NCI-H1694 treated with DMSO at 0.1 percent for 48 hours (cell line): ENCODE measurements around the gene KMT2E.

Experiments used
- DNase-seq: peaks from one replicate; lab custom pipeline; 2025; lab: John Stamatoyannopoulos, UW

The KMT2E gene

DNA sequence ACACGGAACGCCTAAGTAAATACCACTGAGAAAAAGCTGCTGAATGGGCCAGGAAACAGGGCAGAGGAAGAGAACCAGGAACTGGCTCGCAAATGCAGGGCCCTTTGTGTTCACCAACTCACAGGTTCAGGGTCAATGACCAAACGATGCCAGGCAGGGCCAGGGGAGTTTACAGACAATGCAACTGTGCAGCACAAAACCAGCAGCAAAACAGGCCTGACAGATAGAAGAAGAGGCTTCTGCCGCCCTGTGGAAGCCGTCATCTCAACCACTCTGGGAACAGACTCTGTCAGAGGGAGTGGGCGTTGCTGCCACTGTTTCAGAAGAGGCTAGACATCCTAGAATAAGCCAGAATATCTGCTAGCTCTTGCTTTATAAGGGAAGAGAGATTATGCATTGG, 117.9 kb downstream of the KMT2E start:
- no peak for DNase-seq

DNA sequence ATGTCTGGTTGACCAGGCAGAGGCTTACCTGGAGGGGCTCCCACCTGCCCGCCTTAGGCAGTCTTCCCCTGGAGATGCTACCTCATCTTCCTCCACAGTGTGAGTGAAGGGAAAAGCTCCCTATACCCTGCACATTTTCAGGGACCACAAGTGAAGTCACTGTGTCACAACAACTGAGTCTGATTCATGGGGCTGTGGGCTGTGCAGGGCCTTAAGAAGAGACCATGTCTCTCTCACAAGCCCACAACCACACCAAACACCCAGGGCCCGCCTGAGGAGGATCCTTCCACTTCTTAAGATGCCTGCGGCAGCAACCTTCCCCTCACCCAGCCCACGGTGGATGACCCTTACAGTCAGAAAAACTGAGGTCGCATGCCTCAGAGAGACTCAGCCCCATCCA, 118.3 kb downstream of the KMT2E start:
- DNase-seq: no peak

DNA sequence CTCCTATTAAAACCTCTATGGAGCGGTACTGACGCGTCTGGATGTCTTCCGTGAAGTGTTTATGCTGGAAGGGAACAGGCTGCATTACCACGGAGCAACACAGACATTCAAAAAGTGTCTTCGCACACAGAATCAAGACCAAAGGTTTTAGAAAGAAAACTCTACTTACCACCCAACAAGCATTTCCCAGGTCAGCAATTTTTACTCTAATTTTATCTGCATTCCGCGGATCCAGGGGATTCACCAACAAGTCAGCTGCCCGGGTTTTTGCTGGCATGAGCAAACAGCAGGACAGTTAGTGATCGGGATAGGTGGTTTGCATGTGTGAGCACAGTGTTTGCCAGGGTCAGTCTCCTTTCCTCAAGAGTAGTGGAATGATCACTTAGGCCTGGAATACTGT, 118.8 kb downstream of the KMT2E start:
- DNase-seq: no peak

DNA sequence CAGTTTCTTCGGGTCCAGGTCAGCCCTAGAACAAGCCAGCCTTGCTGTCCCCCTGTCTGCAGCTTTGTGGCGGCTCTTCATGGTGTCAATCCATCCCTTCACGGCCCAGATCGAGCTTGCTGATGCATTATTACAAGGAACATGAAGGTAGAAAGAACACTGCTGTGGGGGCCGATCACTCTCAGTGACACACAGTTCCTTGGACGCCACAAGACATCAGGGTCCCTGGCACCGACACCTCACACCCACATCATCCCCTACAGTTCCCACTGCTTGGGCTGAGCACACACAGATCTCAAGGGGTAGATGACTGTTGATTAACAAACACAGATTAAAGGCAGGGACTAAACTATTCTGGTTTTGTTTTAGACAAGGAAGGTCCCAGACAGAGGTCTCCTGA, 119.4 kb downstream of the KMT2E start:
- DNase-seq: no peak

DNA sequence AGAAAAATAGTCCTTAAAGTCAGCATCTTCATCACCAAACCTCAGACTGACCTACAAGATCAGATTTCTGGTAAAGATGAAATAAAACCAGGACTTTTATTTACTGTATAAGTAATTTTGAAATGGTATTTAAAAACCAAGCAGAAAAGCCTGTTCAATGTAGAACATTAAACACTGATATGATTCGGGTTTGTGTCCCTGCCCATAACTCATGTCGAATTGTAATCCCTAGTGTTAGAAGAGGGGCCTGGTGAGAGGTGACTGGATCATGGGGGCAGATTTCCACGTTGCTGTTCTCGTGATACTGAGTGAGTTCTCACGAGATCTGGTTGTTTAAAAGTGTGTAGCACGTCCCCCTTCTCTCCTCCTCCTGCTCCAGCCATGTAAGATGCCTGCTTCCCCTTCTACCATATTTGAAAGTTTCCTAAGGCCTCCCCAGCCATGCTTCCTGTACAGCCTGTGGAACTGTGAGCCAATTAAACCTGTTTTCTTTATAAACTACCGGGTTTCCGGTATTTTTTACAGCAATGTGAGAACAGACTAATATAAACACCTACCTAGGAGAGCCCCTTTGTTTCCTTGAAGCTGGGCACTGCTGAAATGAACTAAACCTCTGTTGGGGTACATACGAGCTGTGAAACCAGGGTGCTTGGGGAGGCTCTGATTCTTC, 120.1 kb downstream of the KMT2E start:
- no peak for DNase-seq

DNA sequence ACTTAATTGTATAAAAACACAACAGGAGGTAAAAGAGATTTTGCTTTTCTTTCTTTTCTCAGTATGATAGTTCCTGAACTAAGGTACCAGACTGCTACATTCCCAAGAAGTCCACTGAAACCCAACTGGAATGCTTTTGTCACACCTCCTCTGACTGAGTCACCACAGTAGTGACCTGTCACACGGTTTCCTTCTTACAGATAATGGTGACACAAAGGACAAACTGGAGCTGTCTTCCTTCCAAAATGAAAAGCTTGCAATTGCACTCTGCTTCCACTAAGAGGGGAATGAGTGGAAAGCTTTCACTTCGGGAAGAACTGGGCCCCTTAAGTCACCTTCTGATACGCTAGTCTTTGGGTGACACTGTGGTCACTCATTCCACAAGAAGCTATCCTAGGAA, 122.2 kb downstream of the KMT2E start:
- no peak for DNase-seq

DNA sequence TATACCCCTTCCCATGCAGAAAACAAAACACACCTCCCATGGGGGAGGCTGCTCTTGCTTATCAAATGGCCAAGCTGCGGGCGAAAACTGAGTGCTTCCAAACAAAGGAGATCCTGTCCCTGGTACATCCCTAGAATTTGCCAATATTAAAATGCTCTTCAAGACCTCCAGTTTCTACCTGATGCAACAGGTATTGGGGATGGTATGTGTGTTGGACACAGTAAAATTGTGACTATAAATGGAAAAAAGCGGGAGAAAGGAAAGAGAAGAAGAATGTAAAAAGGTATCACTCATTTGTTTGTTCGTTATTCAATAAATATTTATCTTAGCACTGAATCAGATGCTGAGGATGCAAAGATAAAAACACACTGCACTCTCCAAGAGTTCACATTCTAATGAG, 123.9 kb downstream of the KMT2E start:
- no peak for DNase-seq

DNA sequence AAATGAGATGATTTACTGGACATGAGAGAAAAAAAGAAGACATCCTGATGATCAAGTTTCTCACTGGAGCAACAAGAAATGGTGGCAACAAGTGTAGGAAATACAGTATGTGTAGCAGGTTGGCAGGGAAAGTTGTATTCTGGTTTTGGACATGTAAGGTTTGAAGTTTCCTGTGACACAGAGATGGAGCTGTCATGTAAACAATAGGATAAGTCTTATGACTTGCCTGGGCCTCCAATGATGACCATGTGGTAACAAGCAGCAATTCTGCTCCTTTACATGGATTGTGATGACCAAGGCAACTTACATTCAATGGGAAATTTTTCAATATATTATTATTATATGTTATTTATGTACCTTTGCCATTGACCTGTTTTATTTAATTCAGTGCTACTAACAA, 125.4 kb downstream of the KMT2E start:
- DNase-seq: no peak

DNA sequence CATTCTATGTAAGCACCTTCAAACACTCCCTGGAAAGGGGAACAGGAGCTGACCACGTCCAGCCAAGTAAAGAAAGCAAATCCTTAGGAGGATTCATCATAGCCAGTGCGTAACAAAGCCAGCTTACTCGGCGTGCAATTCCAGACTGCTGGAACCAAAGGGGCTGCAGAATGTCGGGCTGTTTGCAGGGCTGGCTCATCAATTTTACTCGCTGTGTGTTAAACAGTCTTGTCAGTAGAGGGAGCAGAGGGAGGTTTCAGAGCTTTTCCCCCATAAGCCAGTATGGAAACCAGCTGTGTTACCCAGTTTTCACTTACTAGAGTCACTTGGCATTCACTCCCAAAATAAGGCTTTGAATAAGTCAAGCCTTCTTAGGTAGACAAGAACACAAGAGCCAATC, 127.1 kb downstream of the KMT2E start:
- DNase-seq: peak; percentile 7

DNA sequence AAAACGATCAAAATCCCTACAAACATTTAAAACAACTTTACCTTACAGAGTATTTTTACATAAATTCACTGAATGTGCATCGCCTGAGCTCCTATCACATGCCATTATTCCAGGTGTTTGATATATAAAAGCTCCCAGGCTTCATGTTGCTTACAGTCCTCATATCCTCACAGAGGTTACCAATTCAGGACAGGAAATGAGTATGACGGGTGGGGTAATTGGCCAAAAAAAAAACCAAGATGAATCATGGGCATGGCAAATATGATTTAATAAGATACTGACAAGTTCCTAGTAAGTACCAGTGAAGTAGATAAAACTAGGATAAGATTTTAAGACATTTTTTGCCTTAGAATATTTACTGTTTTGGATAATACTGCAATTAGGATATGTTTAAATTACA, 135.8 kb downstream of the KMT2E start:
- no peak for DNase-seq

DNA sequence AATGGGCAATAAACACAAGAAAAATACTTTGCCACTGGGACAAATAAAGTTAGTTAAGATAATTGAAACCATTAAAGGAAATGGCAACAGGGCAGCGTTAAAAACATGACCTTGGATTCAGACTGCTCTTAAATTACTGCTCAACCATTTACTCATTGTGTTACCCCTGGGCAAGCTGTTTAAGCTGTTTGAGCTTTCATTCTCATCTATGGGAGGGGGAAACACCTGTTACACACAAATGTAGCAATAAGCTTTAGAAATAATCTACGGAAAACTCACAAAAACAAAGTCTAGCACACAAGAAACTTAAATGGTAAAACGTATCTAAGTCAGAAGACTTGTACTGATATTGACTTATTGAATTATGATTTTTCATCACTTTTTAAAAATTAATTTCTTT, 137.1 kb downstream of the KMT2E start:
- no peak for DNase-seq

DNA sequence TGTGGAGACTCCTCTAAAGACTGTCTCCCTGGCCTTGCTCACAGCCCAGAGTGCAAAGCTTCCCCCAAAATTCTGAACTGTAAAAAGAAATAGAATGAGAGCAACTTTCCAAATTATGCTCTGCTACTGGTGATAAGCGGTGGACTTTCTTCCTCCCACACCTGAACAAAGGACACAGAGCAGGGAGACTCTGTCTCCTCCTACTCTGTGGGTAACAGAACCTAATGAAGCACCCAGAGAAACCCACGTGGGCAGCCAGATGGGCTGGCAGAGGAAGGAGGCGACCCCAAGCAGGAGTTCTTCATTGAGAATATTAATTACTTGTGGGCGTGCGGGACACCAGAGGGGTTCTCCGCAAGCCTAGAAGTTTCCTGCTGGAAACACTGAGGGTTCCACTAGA, 139.5 kb downstream of the KMT2E start:
- no peak for DNase-seq

DNA sequence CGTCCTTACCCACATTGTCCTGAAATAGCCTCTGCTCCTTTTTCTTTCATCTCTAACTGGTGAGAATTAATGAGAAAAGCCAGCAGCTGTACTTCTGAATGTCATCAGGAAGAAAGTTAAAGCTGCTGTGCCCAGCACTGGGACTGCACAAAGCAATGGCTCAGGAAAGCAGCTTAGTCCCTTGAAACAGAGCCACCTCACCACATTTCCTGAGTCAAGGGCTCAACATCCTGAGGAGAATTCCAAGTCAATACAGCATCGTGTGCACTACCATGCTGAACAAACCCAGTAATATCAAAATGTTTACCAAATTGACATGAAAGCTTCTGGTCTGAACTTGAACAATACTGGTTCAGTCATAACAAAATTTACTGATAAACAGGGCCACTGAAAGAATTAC, 140.1 kb downstream of the KMT2E start:
- no peak for DNase-seq

DNA sequence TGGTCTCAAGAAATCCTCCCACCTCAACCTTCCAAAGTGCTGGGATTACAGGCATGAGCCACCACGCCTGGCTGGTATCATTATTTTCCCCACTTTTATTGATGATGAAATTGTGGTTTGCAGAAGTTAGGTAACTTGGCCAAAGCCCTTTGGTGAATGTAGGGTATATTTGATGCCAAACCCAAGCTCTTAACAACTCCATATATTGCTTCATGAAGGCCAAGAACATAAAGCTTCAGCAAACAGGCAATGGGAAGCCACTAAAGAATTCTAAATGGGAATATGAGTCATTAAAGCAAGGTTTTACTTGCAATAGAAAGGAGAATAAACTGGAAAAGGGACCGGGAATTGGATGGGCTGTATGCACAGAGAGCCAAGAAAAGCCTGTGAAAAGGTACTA, 142.7 kb downstream of the KMT2E start:
- no peak for DNase-seq

DNA sequence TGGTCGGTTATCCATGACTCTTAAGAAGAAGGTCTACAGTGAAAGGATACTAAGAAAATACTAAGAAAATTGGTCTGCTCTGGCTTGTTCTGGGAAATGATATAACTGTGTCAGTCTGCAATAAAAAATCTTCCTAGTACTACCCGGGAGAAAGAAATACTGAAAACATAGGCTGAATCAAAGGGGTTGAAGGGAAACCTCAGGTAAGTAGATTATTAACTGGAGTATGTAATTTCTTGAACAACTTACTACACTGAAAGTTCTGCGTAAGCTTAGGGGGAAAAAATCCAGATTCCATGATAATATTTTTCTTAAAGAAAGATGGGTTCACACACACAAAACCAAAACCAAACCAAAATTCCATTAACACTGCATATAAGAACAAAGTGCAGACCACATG, 143.3 kb downstream of the KMT2E start:
- no peak for DNase-seq

DNA sequence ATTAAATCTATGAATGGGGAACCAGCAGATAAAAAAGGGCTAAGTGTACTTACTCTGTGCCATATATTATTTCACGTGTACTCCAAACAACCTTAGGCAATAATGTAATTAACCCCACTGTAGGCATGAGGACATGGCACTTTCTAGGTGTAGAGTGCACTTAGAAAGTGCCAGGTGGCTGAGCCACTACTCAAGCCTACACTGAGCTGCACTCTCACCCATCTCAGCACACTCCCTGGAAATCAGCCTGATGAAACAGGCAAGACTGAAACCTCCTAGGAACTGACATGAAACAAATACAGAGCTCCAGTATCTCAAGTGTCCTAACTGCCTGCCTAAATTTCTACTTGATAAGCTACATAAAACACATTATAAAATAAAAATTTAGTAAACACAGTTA, 147.4 kb downstream of the KMT2E start:
- DNase-seq: no peak
